Fibroblast of lung (primary cell): ENCODE results near the gene DNAJC3.

ENCODE experiments used
- CTCF ChIP-seq, 2 donors: IDR thresholded peaks in 1 of 2; conservative IDR thresholded peaks in 1 of 2; 1 replicate in 1 of 2; 2 replicates in 1 of 2; pipeline ENCODE4 v1.5.1; 2011 to 2012; ENCODE audit warnings: low read length in 2 of 2, control low read depth in 1 of 2, inconsistent platforms in 1 of 2, low read depth in 1 of 2, mild to moderate bottlenecking in 1 of 2
- EZH2 ChIP-seq: IDR thresholded peaks from 2 replicates; pipeline ENCODE4 v1.5.1; 2012; ENCODE audit warnings: low read length, control low read depth, mild to moderate bottlenecking; ENCODE audit errors: missing control alignments

GRCh38 chr13:95713651-95714050 lies 36.7 kb downstream of the DNAJC3 start:
- no peak for TF ChIP-seq CTCF (conservative IDR thresholded peaks at IDR 0.05 in 1 of 2, IDR thresholded peaks at IDR 0.05 in 1 of 2; ENCODE audit: low read depth in 1 of 2, low read length in 2 of 2)
- TF ChIP-seq EZH2, result no peak
